ENCODE measurements around the gene MYO15A. TPM values are rescaled to one million over a fixed set of nuclear protein-coding genes. Genes with fewer than 3 reads are reported as not detected.

MYO15A gene
- total RNA-seq, 1 experiment from 2014 or later = 0.26 TPM

DNA sequence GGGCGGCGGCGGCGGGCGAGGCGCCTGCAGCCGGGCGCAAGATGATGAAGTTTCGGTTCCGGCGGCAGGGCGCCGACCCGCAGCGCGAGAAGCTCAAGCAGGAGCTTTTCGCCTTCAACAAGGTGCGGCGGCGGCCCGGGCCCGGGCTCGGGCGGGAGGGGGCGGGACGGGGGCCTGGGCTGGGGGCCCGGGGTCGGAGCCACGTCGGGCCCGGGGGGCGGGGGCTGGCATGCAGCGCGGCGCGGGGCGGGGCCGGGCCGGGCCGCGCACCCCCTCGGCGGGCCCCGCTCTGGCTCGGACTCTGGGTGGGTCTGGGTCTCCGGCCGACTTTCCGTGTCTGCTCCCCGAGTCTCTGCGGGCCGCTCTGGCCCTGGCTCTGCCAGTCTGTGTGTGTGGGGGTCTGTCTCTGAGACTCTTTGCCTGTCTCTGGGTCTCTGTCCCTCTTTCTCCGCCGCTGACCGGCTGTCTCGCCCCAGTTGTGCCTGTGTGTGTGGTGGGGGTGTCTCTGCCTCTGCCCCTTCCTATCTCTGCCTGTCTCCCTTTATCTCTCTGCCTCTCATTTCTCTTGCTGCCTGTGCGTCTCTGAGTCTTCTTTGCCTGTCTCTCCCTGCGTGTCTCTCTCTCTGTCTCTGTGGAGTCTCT, 117.2 kb downstream of the MYO15A start:
- Histone ChIP-seq H4K20me1 (ENCODE audit: low read length) (no peaks in the 10 kb centered on the region), H3K4me1 (ENCODE audit: insufficient read depth, low read length) (peaks cover 19% of the 10 kb centered on the region), H3K79me2 (ENCODE audit: low read length) (peaks cover 37% of the 10 kb centered on the region), H3K4me3 (ENCODE audit: low read length) (peak overlapping the region; percentile 88), H3K4me2 (ENCODE audit: low read length) (peak overlapping the region; percentile 99), H3K36me3 (ENCODE audit: low read depth, low read length) (no peaks in the 10 kb centered on the region), H3K9me2 (replicated peaks; ENCODE audit: low read length) (no peaks in the 10 kb centered on the region), H3K9me3 (ENCODE audit: low read length) (no peaks in the 10 kb centered on the region), H3K27me3 (ENCODE audit: low read length) (no peaks in the 10 kb centered on the region), H3F3A (ENCODE audit: low read length, unreplicated experiment) (no peaks in the 10 kb centered on the region), H3K27ac (ENCODE audit: low read length) (no peak overlapping the region), H3K9ac (ENCODE audit: low read length) (peak overlapping the region; percentile 68), H2AFZ (ENCODE audit: low read length) (peak overlapping the region; percentile 87)
- intact Hi-C loops (cut with micrococcal nuclease) = no loop called here
- ATAC-seq (peak; percentile 31), DNase-seq (no peak)
- ChIA-PET POLR2A (ENCODE audit: unreplicated experiment) (interaction anchor here (0.6 kb wide), 1 partner anchor 83 kb away, joined by 21 read pairs; no protein-coding TSS in a partner anchor), CTCF (interaction anchor here (0.6 kb wide), 1 partner anchor 111 kb away, joined by 3 read pairs; no protein-coding TSS in a partner anchor)
- TF ChIP-seq CTCF (conservative IDR thresholded peaks at IDR 0.05; ENCODE audit: low read depth, low read length) = no peak
- BruUV-seq (replicated peaks) = no TSS peak

GRCh38 chr17:18226284-18226945, 117.9 kb downstream of the MYO15A start:
- TF ChIP-seq CTCF (conservative IDR thresholded peaks at IDR 0.05; ENCODE audit: low read depth, low read length) (no peak), EZH2phosphoT487 (IDR thresholded peaks at IDR 0.05; ENCODE audit: borderline replicate concordance, low read length) (no peak), EZH2 (IDR thresholded peaks at IDR 0.05; ENCODE audit: low read length, unreplicated experiment) (no peak)
- Histone ChIP-seq H3K79me2 (ENCODE audit: low read length) (peaks cover 37% of the 10 kb centered on the region), H3K9me2 (replicated peaks; ENCODE audit: low read length) (no peaks in the 10 kb centered on the region), H3K36me3 (ENCODE audit: low read depth, low read length) (no peaks in the 10 kb centered on the region), H3K9ac (ENCODE audit: low read length) (peak overlapping the region; percentile 68), H3F3A (ENCODE audit: low read length, unreplicated experiment) (no peaks in the 10 kb centered on the region), H4K20me1 (ENCODE audit: low read length) (no peaks in the 10 kb centered on the region), H2AFZ (ENCODE audit: low read length) (peak overlapping the region; percentile 87), H3K27me3 (ENCODE audit: low read length) (no peaks in the 10 kb centered on the region), H3K4me2 (ENCODE audit: low read length) (peak overlapping the region; percentile 99), H3K9me3 (ENCODE audit: low read length) (no peaks in the 10 kb centered on the region), H3K4me1 (ENCODE audit: insufficient read depth, low read length) (peaks cover 13% of the 10 kb centered on the region), H3K27ac (ENCODE audit: low read length) (no peak overlapping the region), H3K4me3 (ENCODE audit: low read length) (peak overlapping the region; percentile 88)
- ChIA-PET CTCF (no interaction called here), POLR2A (ENCODE audit: unreplicated experiment) (no interaction called here)
- ATAC-seq = no peak; the same call in 1 of the 2 replicates
- TSS peak; percentile 47 for BruUV-seq (replicated peaks)
- intact Hi-C loops (cut with micrococcal nuclease) = no loop called here
- no peak for DNase-seq

- no peak overlapping the region for H3K27ac ChIP-seq (ENCODE audit: low read length)
- POLR2A ChIA-PET (ENCODE audit: unreplicated experiment) = no interaction called here
- H3K79me2 ChIP-seq (ENCODE audit: low read length) = peaks cover 37% of the 10 kb centered on the region
- no peak overlapping the region for H3K9ac ChIP-seq (ENCODE audit: low read length)
- H3K36me3 ChIP-seq (ENCODE audit: low read depth, low read length) = no peaks in the 10 kb centered on the region
- no peaks in the 10 kb centered on the region for H3K27me3 ChIP-seq (ENCODE audit: low read length)
- peaks cover 12% of the 10 kb centered on the region; the same call in 1 of the 2 replicates for H3K4me1 ChIP-seq (ENCODE audit: insufficient read depth, low read length)
- CTCF ChIA-PET = no interaction called here
- no peak overlapping the region for H3K4me2 ChIP-seq (ENCODE audit: low read length)
- no peak overlapping the region for H2AFZ ChIP-seq (ENCODE audit: low read length)
- intact Hi-C loops (cut with micrococcal nuclease) = no loop called here
- no TSS peak for BruUV-seq (replicated peaks)
- H3F3A ChIP-seq (ENCODE audit: low read length, unreplicated experiment) = no peaks in the 10 kb centered on the region
- DNase-seq (no peak), ATAC-seq (no peak)
- H3K4me3 ChIP-seq (ENCODE audit: low read length) = no peak overlapping the region
- H4K20me1 ChIP-seq (ENCODE audit: low read length) = 0 out of 2 replicates have a peak, but pooled peaks cover 4% of the 10 kb centered on the region
- no peaks in the 10 kb centered on the region for H3K9me2 ChIP-seq (replicated peaks; ENCODE audit: low read length)
- no peak for TF ChIP-seq EZH2phosphoT487 (IDR thresholded peaks at IDR 0.05; ENCODE audit: borderline replicate concordance, low read length)
- TF ChIP-seq CTCF (conservative IDR thresholded peaks at IDR 0.05; ENCODE audit: low read depth, low read length) = no peak
- TF ChIP-seq EZH2 (IDR thresholded peaks at IDR 0.05; ENCODE audit: low read length, unreplicated experiment) = no peak
- no peaks in the 10 kb centered on the region for H3K9me3 ChIP-seq (ENCODE audit: low read length)
Measured at GRCh38 chr17:18227635-18228034, 119.1 kb downstream of the MYO15A start.

Data from PC-3 (cell line).